OCI-LY7 (cell line): ENCODE data around the gene DOCK3. TPM values are rescaled to one million over a fixed set of nuclear protein-coding genes. Genes with fewer than 3 reads are reported as not detected.

Source experiments
- BruUV-seq: library from RNA; stranded (reverse); fragments of 400-500 nt; replicated peaks from 2 replicates; lab custom pipeline; 2021; lab: Mats Ljungman, UMichigan
- CTCF ChIA-PET: fragments of 300-600 bp; sonication (Branson Sonifier 250); formaldehyde crosslinking; loops from one replicate; lab custom pipeline; 2022; ENCODE audit warnings: antibody characterized with exemption; ENCODE audit not compliant: unreplicated experiment; lab: Charles Lee
- POLR2A ChIA-PET: fragments of 300-600 bp; sonication (Branson Sonifier 250); formaldehyde crosslinking; loops from one replicate; lab custom pipeline; 2022; ENCODE audit warnings: antibody characterized with exemption; lab: Charles Lee
- DNase-seq: peaks from one replicate; pipeline ENCODE4 v3.0.0-alpha.2; 2015; ENCODE audit warnings: low spot score
- H2AFZ ChIP-seq: fragments of 200-600 bp; sonication (generic), shearing (Covaris generic); 2 replicates; pipeline ENCODE4 v1.6.1; 2014; ENCODE audit warnings: mild to moderate bottlenecking, antibody characterized with exemption, low read length, moderate library complexity
- H3K27ac ChIP-seq: fragments of 200-600 bp; sonication (generic); 2 replicates; pipeline ENCODE4 v1.5.1; 2014; ENCODE audit warnings: mixed run types, low read depth, mild to moderate bottlenecking, moderate library complexity, low read length, inconsistent platforms; ENCODE audit not compliant: poor library complexity, severe bottlenecking
- H3K36me3 ChIP-seq: fragments of 200-600 bp; sonication (generic); 2 replicates; pipeline ENCODE4 v1.6.1; 2014; ENCODE audit warnings: mild to moderate bottlenecking, antibody characterized with exemption, low read length, moderate library complexity, mixed read lengths; ENCODE audit not compliant: insufficient read depth
- H3K4me1 ChIP-seq: fragments of 200-600 bp; sonication (generic); 2 replicates; pipeline ENCODE4 v1.5.1; 2014; ENCODE audit warnings: mild to moderate bottlenecking, low read length; ENCODE audit not compliant: insufficient read depth, poor library complexity, severe bottlenecking
- H3K4me2 ChIP-seq: fragments of 200-600 bp; sonication (generic); 2 replicates; pipeline ENCODE4 v1.6.1; 2014; ENCODE audit warnings: mild to moderate bottlenecking, low read length
- H3K4me3 ChIP-seq: fragments of 200-600 bp; sonication (generic); 2 replicates; pipeline ENCODE4 v1.5.1; 2014; ENCODE audit warnings: mild to moderate bottlenecking, low read depth, low read length; ENCODE audit not compliant: poor library complexity, severe bottlenecking
- H3K79me2 ChIP-seq: fragments of 200-600 bp; sonication (generic); 2 replicates; pipeline ENCODE4 v1.6.1; 2016; ENCODE audit warnings: low read depth, mild to moderate bottlenecking, low read length, moderate library complexity, mixed read lengths; ENCODE audit not compliant: insufficient read depth
- H3K9me2 ChIP-seq: fragments of 200-600 bp; sonication (generic); 2 replicates; pipeline ENCODE4 v1.6.1; 2016; ENCODE audit warnings: mild to moderate bottlenecking, low read length, mixed read lengths; ENCODE audit not compliant: insufficient read depth
- H3K9me3 ChIP-seq: fragments of 200-600 bp; sonication (generic); 2 replicates; pipeline ENCODE4 v1.6.1; 2014; ENCODE audit warnings: mild to moderate bottlenecking, mixed run types, low read length, mixed read lengths
- H4K20me1 ChIP-seq: fragments of 200-600 bp; sonication (generic); 2 replicates; pipeline ENCODE4 v1.6.1; 2014; ENCODE audit warnings: mild to moderate bottlenecking, antibody characterized with exemption, low read length, moderate library complexity, mixed read lengths; ENCODE audit not compliant: insufficient read depth
- CTCF ChIP-seq: fragments of 200-600 bp; sonication (generic); conservative IDR thresholded peaks from 2 replicates; pipeline ENCODE4 v1.5.1; 2014; ENCODE audit warnings: mild to moderate bottlenecking, antibody characterized with exemption, low read length, moderate library complexity, mixed read lengths
- EZH2phosphoT487 ChIP-seq: fragments of 200-600 bp; sonication (generic); IDR thresholded peaks from 2 replicates; pipeline ENCODE4 v1.6.1; 2018; ENCODE audit warnings: low read depth, borderline replicate concordance, mild to moderate bottlenecking, mixed run types, antibody characterized with exemption, low read length, moderate library complexity, mixed read lengths
- intact Hi-C: fragments of 100-400 bp; cut with micrococcal nuclease; formaldehyde crosslinking; loops from one replicate; pipeline ENCODE4 v1.10.0; 2022; ENCODE audit not compliant: unreplicated experiment
- total RNA-seq, 2 experiments: library from RNA; depleted of rRNA in 1 of 2; stranded (reverse); fragments of >200 nt in 1 of 2; shearing (Covaris generic) in 1 of 2; gene quantifications; 2 replicates each; pipeline ENCODE4 v1.2.3, GENCODE V29; 2014 to 2022

Gene DOCK3
- total RNA-seq, 2 experiments from 2014 or later: not detected

GRCh38 chr3:50652709-50653108 lies 22.0 kb upstream of the DOCK3 start:
- intact Hi-C loops: loop anchor here (1.0 kb wide), 1 partner anchor 36 kb away; no protein-coding TSS in a partner anchor
- Histone ChIP-seq H3K36me3 (no peaks in the 10 kb centered on the region), H3K4me1 (no peaks in the 10 kb centered on the region), H3K27ac (no peak overlapping the region), H3K9me2 (no peaks in the 10 kb centered on the region), H3K4me2 (no peak overlapping the region), H4K20me1 (no peaks in the 10 kb centered on the region), H3K79me2 (no peaks in the 10 kb centered on the region), H2AFZ (no peak overlapping the region), H3K4me3 (no peak overlapping the region), H3K9me3 (no peaks in the 10 kb centered on the region)
- ChIA-PET POLR2A (no interaction called here), CTCF (interaction anchor here (0.6 to 1.9 kb wide), 4 partner anchors 21 to 62 kb away, joined by 3 to 21 read pairs (median 4); partner anchors contain the start of gene MAPKAPK3)
- DNase-seq: peak; percentile 57
- TF ChIP-seq CTCF (peak; percentile 77), EZH2phosphoT487 (no peak)
- BruUV-seq: no TSS peak

- Histone ChIP-seq H3K9me3 (no peaks in the 10 kb centered on the region), H3K27ac (no peak overlapping the region), H3K4me3 (no peak overlapping the region), H2AFZ (no peak overlapping the region), H3K36me3 (no peaks in the 10 kb centered on the region), H4K20me1 (no peaks in the 10 kb centered on the region), H3K4me1 (no peaks in the 10 kb centered on the region), H3K79me2 (no peaks in the 10 kb centered on the region), H3K4me2 (no peak overlapping the region), H3K9me2 (no peaks in the 10 kb centered on the region)
- ChIA-PET CTCF (interaction anchor here (1.9 kb wide), 1 partner anchor 37 kb away, joined by 21 read pairs; the partner anchor contains the start of gene MAPKAPK3), POLR2A (interaction anchor here (0.6 kb wide), 1 partner anchor 27 kb away, joined by 5 read pairs; no protein-coding TSS in a partner anchor)
- intact Hi-C loops: no loop called here
- TF ChIP-seq EZH2phosphoT487 (no peak), CTCF (no peak)
- no TSS peak for BruUV-seq
- DNase-seq: no peak
Observed at GRCh38 chr3:50653937-50654595, 20.7 kb upstream of the DOCK3 start.
